H54 (cell line): ENCODE results near the gene DNAH10.

ENCODE experiments used
- DNase-seq: peaks from one replicate; pipeline ENCODE4 v3.0.0; 2011; ENCODE audit warnings: low spot score, mixed read lengths; ENCODE audit not compliant: insufficient read length
- FAIRE-seq: peaks from 3 replicates; lab custom pipeline; 2011; peaks lifted over from hg19 to GRCh38; lab: Jason Lieb, UNC
- POLR2A ChIP-seq: IDR thresholded peaks from 2 replicates; pipeline ENCODE4 v1.6.1; 2011; ENCODE audit warnings: low read depth, mild to moderate bottlenecking, low read length

Gene DNAH10

GRCh38 chr12:123731596-123731995 lies 30.5 kb upstream of the DNAH10 start:
- FAIRE-seq (no peak), DNase-seq (no peak)
- TF ChIP-seq POLR2A = no peak

- no peak for FAIRE-seq
- TF ChIP-seq POLR2A = no peak
- no peak for DNase-seq
Measured at GRCh38 chr12:123732251-123732650, 29.9 kb upstream of the DNAH10 start.

GRCh38 chr12:123733229-123733628 lies 28.9 kb upstream of the DNAH10 start:
- no peak for DNase-seq
- no peak for FAIRE-seq
- TF ChIP-seq POLR2A = no peak

- no peak for TF ChIP-seq POLR2A
- FAIRE-seq = no peak
- DNase-seq = no peak
Measured at GRCh38 chr12:123734268-123734667, 27.8 kb upstream of the DNAH10 start.

- TF ChIP-seq POLR2A = no peak
- FAIRE-seq = no peak
- DNase-seq = no peak
Measured at GRCh38 chr12:123741937-123742572, 20.0 kb upstream of the DNAH10 start.

- TF ChIP-seq POLR2A = no peak
- DNase-seq (no peak), FAIRE-seq (no peak)
Measured at GRCh38 chr12:123743002-123743401, 19.1 kb upstream of the DNAH10 start.

GRCh38 chr12:123744836-123745235 lies 17.3 kb upstream of the DNAH10 start:
- no peak for DNase-seq
- TF ChIP-seq POLR2A = no peak
- no peak for FAIRE-seq

- no peak for DNase-seq
Measured at GRCh38 chr12:123747309-123747708, 14.8 kb upstream of the DNAH10 start.

GRCh38 chr12:123748161-123748560 lies 13.9 kb upstream of the DNAH10 start:
- TF ChIP-seq POLR2A = no peak
- FAIRE-seq (no peak), DNase-seq (no peak)

More at GRCh38 chr12:123747309-123747708, 14.8 kb upstream of the DNAH10 start:
- TF ChIP-seq POLR2A = no peak
- FAIRE-seq = no peak

- no peak for TF ChIP-seq POLR2A
- peak; percentile 86 for DNase-seq
- peak; percentile 70 for FAIRE-seq
Measured at GRCh38 chr12:123748661-123749060, 13.4 kb upstream of the DNAH10 start.

GRCh38 chr12:123749355-123749754 lies 12.7 kb upstream of the DNAH10 start:
- TF ChIP-seq POLR2A = no peak
- no peak for DNase-seq
- no peak for FAIRE-seq

GRCh38 chr12:123750159-123750656 lies 11.9 kb upstream of the DNAH10 start:
- FAIRE-seq (no peak), DNase-seq (no peak)
- TF ChIP-seq POLR2A = no peak

GRCh38 chr12:123752046-123752445 lies 10.1 kb upstream of the DNAH10 start:
- FAIRE-seq (no peak), DNase-seq (no peak)
- TF ChIP-seq POLR2A = no peak

GRCh38 chr12:123754041-123754772 lies 7.9 kb upstream of the DNAH10 start:
- no peak for DNase-seq
- no peak for FAIRE-seq
- no peak for TF ChIP-seq POLR2A
